Measurements from ENCODE around the gene ADORA2A. TPM values are rescaled to one million over a fixed set of nuclear protein-coding genes. Genes with fewer than 3 reads are reported as not detected.
"Not testable (repeated sequence)": the region's sequence is repeated elsewhere in the genome, so short reads cannot be mapped to it uniquely, and the experiment has no call there.

The ADORA2A gene
- total RNA-seq, 2 experiments from 2014 or later, result 19.7 to 19.8 TPM

- POLR2A ChIA-PET, result interaction anchor here (0.9 kb wide), 1 partner anchor 30 kb away, joined by 3 read pairs; no protein-coding TSS in a partner anchor
- no peaks in the 10 kb centered on the region for H3K9me3 Mint-ChIP-seq
- H3K4me3 Mint-ChIP-seq, result no peak overlapping the region
- no peaks in the 10 kb centered on the region for H3K36me3 Mint-ChIP-seq (ENCODE audit: low read depth)
- no peaks in the 10 kb centered on the region for H3K4me1 Mint-ChIP-seq
- no peaks in the 10 kb centered on the region for H3K27me3 Mint-ChIP-seq
- no peak for DNase-seq
- CTCF ChIA-PET, result interaction anchor here (1.7 kb wide), 1 partner anchor 14 kb away, joined by 3 read pairs; no protein-coding TSS in a partner anchor
- H3K27ac Mint-ChIP-seq, result no peak overlapping the region
Measured at GRCh38 chr22:24474649-24475255, 47.4 kb downstream of the ADORA2A start.

DNA sequence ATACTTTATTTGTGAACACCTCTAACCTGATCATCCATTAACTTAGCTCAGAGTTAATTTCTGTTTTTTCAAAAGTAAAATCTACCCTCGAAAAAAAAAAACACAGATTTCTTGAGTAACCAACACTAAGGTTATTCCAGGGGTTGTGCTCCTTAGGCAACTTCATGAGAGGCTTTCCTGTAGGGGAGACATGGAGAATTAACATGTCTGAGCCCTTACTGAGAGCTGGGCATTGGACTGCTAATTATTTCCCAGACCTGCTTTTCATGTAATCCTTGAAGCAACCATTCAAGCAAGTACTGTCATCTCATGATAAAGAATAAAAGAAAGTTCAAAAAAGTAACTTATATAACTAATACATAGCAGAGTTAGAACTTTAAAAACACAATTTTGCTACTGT is 54.2 kb downstream of the ADORA2A start:
- H3K27me3 Mint-ChIP-seq, result peaks cover 5% of the 10 kb centered on the region
- no peak for DNase-seq
- POLR2A ChIA-PET, result no interaction called here
- no peak overlapping the region for H3K27ac Mint-ChIP-seq
- peaks cover 3% of the 10 kb centered on the region for H3K36me3 Mint-ChIP-seq (ENCODE audit: low read depth)
- CTCF ChIA-PET, result no interaction called here
- H3K4me1 Mint-ChIP-seq, result peaks cover 27% of the 10 kb centered on the region
- H3K9me3 Mint-ChIP-seq, result peaks cover 2% of the 10 kb centered on the region
- H3K4me3 Mint-ChIP-seq, result no peak overlapping the region

GRCh38 chr22:24482575-24482974 is 55.2 kb downstream of the ADORA2A start:
- no peak for DNase-seq
- peaks cover 5% of the 10 kb centered on the region for H3K27me3 Mint-ChIP-seq
- peaks cover 2% of the 10 kb centered on the region for H3K9me3 Mint-ChIP-seq
- POLR2A ChIA-PET, result interaction anchor here (0.5 to 1.7 kb wide), 2 partner anchors 28 to 47 kb away, joined by 3 to 5 read pairs; no protein-coding TSS in a partner anchor
- CTCF ChIA-PET, result interaction anchor here (1.0 kb wide), 1 partner anchor 11 kb away, joined by 3 read pairs; no protein-coding TSS in a partner anchor
- no peak overlapping the region for H3K4me3 Mint-ChIP-seq
- peaks cover 37% of the 10 kb centered on the region for H3K4me1 Mint-ChIP-seq
- H3K27ac Mint-ChIP-seq, result no peak overlapping the region
- H3K36me3 Mint-ChIP-seq (ENCODE audit: low read depth), result peaks cover 3% of the 10 kb centered on the region

DNA sequence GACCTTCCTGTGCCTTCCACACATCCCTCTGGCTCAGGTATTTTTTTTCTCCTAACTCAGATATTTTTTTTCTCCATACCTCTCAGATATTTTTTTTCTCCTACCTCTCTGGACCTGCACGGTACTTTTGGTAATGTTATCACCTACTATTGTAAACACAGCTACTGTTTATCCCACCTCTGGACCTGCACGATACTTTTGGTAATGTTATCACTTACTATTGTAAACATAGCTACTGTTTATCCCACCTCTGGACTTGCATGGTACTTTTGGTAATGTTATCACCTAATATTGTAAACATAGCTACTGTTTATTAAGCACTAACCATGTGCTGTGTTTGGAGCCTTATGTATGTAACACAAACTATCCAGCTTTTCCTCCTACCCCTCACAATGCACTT is 55.6 kb downstream of the ADORA2A start:
- ChIA-PET CTCF (interaction anchor here (1.0 to 1.4 kb wide), 2 partner anchors 10 to 20 kb away, joined by 3 to 4 read pairs; no protein-coding TSS in a partner anchor), POLR2A (interaction anchor here (1.7 kb wide), 1 partner anchor 48 kb away, joined by 3 read pairs; no protein-coding TSS in a partner anchor)
- H3K9me3 Mint-ChIP-seq, result peaks cover 2% of the 10 kb centered on the region
- H3K36me3 Mint-ChIP-seq (ENCODE audit: low read depth), result peaks cover 3% of the 10 kb centered on the region
- H3K27me3 Mint-ChIP-seq, result peaks cover 5% of the 10 kb centered on the region
- peaks cover 39% of the 10 kb centered on the region for H3K4me1 Mint-ChIP-seq
- no peak for DNase-seq
- H3K4me3 Mint-ChIP-seq, result no peak overlapping the region
- H3K27ac Mint-ChIP-seq, result no peak overlapping the region

GRCh38 chr22:24483976-24484545 is 56.7 kb downstream of the ADORA2A start:
- POLR2A ChIA-PET, result interaction anchor here (1.7 kb wide), 1 partner anchor 49 kb away, joined by 3 read pairs; no protein-coding TSS in a partner anchor
- peaks cover 3% of the 10 kb centered on the region for H3K36me3 Mint-ChIP-seq (ENCODE audit: low read depth)
- H3K9me3 Mint-ChIP-seq, result peaks cover 2% of the 10 kb centered on the region
- DNase-seq, result no peak
- CTCF ChIA-PET, result interaction anchor here (1.4 kb wide), 1 partner anchor 19 kb away, joined by 4 read pairs; no protein-coding TSS in a partner anchor
- H3K4me1 Mint-ChIP-seq, result peaks cover 39% of the 10 kb centered on the region
- H3K4me3 Mint-ChIP-seq, result no peak overlapping the region
- H3K27me3 Mint-ChIP-seq, result peaks cover 6% of the 10 kb centered on the region
- no peak overlapping the region for H3K27ac Mint-ChIP-seq

- no peak for DNase-seq
- Mint-ChIP-seq H3K9me3 (peaks cover 2% of the 10 kb centered on the region), H3K36me3 (ENCODE audit: low read depth) (peaks cover 3% of the 10 kb centered on the region), H3K4me1 (peaks cover 39% of the 10 kb centered on the region), H3K27me3 (peaks cover 12% of the 10 kb centered on the region), H3K27ac (no peak overlapping the region), H3K4me3 (no peak overlapping the region)
- ChIA-PET POLR2A (no interaction called here), CTCF (no interaction called here)
Measured at GRCh38 chr22:24485170-24485569, 57.8 kb downstream of the ADORA2A start.

DNA sequence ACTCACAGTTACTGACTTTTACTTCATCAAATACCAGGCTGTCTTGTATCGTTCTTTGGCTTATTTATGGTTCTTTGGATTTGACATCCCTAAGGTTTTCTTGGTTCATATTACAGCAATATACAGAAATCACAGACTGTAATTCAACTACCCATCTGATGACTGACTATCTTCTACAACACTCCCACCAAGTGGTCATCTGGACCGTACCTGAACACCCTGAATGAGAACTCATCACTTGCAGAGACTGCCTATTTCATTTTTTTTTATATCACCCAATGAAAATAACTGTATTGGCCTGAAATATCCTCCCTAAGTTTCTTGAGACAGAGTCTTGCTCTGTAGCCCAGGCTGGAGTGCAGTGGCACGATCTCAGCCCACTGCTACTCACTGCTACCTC is 58.2 kb downstream of the ADORA2A start:
- ChIA-PET POLR2A (interaction anchor here (0.9 to 1.4 kb wide), 4 partner anchors 39 to 69 kb away, joined by 3 to 5 read pairs (median 4); partner anchors contain the start of gene GUCD1), CTCF (interaction anchor here (1.5 to 1.7 kb wide), 2 partner anchors 21 to 61 kb away, joined by 5 to 8 read pairs; no protein-coding TSS in a partner anchor)
- H3K27ac Mint-ChIP-seq, result no peak overlapping the region
- H3K27me3 Mint-ChIP-seq, result peaks cover 12% of the 10 kb centered on the region
- H3K4me3 Mint-ChIP-seq, result no peak overlapping the region
- peaks cover 3% of the 10 kb centered on the region for H3K36me3 Mint-ChIP-seq (ENCODE audit: low read depth)
- peaks cover 2% of the 10 kb centered on the region for H3K9me3 Mint-ChIP-seq
- DNase-seq, result no peak
- H3K4me1 Mint-ChIP-seq, result peaks cover 39% of the 10 kb centered on the region

DNA sequence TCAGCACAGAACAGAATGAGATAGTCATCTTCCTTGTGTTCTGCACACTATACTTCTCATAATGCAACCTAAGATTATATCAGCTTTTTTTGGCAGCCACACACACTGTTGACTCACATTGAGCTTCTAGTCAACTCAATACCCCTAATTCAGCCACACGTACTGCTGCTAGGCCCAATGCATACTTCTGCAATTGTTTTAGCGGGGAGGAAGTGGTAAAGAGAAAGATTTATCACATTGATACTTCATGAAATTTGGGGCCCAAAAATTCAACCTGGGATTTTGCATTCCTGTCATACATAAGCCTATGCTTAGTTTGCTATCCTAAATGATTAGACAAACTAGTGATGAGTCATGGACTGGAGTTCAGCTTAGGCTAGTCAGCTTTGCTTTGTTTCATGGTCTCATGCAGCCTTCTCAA is 59.1 kb downstream of the ADORA2A start:
- Mint-ChIP-seq H3K36me3 (ENCODE audit: low read depth) (peaks cover 3% of the 10 kb centered on the region), H3K9me3 (peaks cover 2% of the 10 kb centered on the region), H3K4me1 (peaks cover 39% of the 10 kb centered on the region), H3K27ac (peak overlapping the region; percentile 48), H3K27me3 (peaks cover 15% of the 10 kb centered on the region), H3K4me3 (no peak overlapping the region)
- CTCF ChIA-PET, result interaction anchor here (0.6 to 2.4 kb wide), 4 partner anchors 16 to 62 kb away, joined by 3 to 10 read pairs (median 6); no protein-coding TSS in a partner anchor
- POLR2A ChIA-PET, result interaction anchor here (0.9 to 1.4 kb wide), 5 partner anchors 38 to 68 kb away, joined by 3 to 5 read pairs (median 4); partner anchors contain the start of genes ADORA2A and GUCD1
- peak; percentile 42 for DNase-seq

DNA sequence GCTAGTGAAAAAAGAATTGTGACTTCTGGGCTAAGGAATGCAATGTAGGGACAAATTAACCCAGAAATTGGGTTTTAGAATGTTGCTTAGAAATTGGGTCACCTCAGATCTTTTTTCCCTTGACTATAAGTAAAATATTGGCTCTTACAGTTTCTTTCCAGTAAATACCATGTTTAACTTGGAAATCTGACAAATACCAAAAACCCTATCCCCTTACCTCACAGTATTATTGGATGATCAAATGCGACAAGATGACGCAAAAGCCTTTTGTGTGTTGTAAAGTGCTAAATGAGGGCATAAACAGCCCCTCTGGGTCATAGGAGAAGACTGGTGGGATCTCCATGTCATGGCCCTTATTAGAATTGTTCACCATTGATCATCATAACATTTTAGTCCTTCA is 61.6 kb downstream of the ADORA2A start:
- DNase-seq, result no peak
- CTCF ChIA-PET, result no interaction called here

GRCh38 chr22:24489434-24489833 is 62.0 kb downstream of the ADORA2A start:
- H3K9me3 Mint-ChIP-seq; H3K36me3 Mint-ChIP-seq (ENCODE audit: low read depth); DNase-seq; POLR2A ChIA-PET; H3K27ac Mint-ChIP-seq; H3K4me3 Mint-ChIP-seq; CTCF ChIA-PET: not testable (repeated sequence)
- Mint-ChIP-seq H3K4me1 (peaks cover 26% of the 10 kb centered on the region), H3K27me3 (peaks cover 28% of the 10 kb centered on the region)

More for the DNA sequence above, 61.6 kb downstream of the ADORA2A start:
- peaks cover 28% of the 10 kb centered on the region for H3K27me3 Mint-ChIP-seq
- H3K4me3 Mint-ChIP-seq, result no peak overlapping the region
- peaks cover 3% of the 10 kb centered on the region for H3K36me3 Mint-ChIP-seq (ENCODE audit: low read depth)
- peaks cover 2% of the 10 kb centered on the region for H3K9me3 Mint-ChIP-seq
- POLR2A ChIA-PET, result no interaction called here
- peaks cover 27% of the 10 kb centered on the region for H3K4me1 Mint-ChIP-seq
- no peak overlapping the region for H3K27ac Mint-ChIP-seq

Other genes with a start within 250 kb of the ADORA2A start
- gene SUSD2, start 246.1 kb upstream of the ADORA2A start, total RNA-seq, result under 1 TPM; 0.23 to 0.63 TPM
- not detected for gene GGT5, start 182.5 kb upstream of the ADORA2A start, total RNA-seq
- 10 to 100 TPM; 33.2 to 37.9 TPM for gene SPECC1L, start 156.8 kb upstream of the ADORA2A start, total RNA-seq
- gene UPB1, start 67.7 kb downstream of the ADORA2A start, total RNA-seq, result under 1 TPM; 0.30 to 0.33 TPM
- 100 to 1,000 TPM; 115 to 118 TPM for gene GUCD1, start 127.5 kb downstream of the ADORA2A start, total RNA-seq
- 10 to 100 TPM; 87.1 to 93.5 TPM for gene SNRPD3, start 128.4 kb downstream of the ADORA2A start, total RNA-seq
- 1 to 10 TPM in 1 of 2 experiments, under 1 TPM in 1; 0.93 to 2.1 TPM for gene LRRC75B, start 165.5 kb downstream of the ADORA2A start, total RNA-seq
- gene GGT1, start 175.6 kb downstream of the ADORA2A start, total RNA-seq, result 10 to 100 TPM; 64.6 to 68.4 TPM

Measured in activated CD4-positive, alpha-beta memory T cell treated with anti-CD3 and anti-CD28 coated beads, Interleukin-2, amount 10 ng/mL, durations not matched to agents 7 days and 5 days (primary cell).